Activated naive CD4-positive, alpha-beta T cell (primary cell): ENCODE measurements around the gene MTMR3.

Source experiments
- DNase-seq, 4 experiments: peaks; one replicate each; lab custom pipeline; 2025; lab: John Stamatoyannopoulos, UW

MTMR3 gene

GRCh38 chr22:30027169-30027568 is 144.2 kb downstream of the MTMR3 start:
- DNase-seq, result no peak

GRCh38 chr22:30027791-30028190 is 144.8 kb downstream of the MTMR3 start:
- no peak for DNase-seq

DNA sequence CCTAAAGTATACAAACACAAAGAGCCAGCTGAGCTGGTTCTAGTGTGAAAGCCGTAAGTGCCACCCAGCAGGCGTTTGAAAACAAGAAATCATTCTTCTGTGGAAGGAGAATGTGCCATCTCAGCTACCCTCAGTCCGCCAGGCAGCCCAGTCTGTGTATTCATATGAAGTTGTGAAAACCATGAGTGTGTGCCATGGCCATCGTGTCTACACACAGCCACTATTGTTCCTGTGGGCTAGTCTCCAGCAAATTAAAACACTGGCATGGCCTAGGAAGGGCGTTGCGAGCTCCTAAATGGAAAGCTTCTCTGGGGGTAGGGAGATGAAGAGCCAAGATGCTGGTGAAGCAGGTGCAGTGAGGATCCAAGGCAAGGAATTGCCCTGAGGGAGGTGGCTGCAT is 145.8 kb downstream of the MTMR3 start:
- DNase-seq, result no peak

- no peak for DNase-seq
Observed at GRCh38 chr22:30029512-30029911, 146.5 kb downstream of the MTMR3 start.

DNA sequence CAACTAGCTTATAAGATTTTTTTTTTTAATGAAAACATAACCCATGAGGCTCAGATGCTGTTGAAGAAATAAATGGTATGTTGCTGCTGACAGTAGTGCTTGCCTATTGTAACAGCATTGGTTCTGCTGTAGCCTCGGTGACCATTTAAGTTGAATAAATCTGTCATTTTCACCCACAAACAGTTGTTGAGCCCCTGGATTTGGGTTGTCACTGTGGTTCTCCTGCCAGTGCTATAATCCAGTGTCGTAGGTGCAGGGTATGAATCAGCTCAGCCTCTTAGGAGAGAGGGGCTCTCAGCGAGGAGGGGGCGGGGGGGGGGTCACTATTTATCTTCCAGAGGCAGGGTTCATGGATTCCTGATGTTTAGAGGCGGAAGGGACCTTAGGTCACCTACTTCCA is 147.4 kb downstream of the MTMR3 start:
- DNase-seq, result no peak

DNA sequence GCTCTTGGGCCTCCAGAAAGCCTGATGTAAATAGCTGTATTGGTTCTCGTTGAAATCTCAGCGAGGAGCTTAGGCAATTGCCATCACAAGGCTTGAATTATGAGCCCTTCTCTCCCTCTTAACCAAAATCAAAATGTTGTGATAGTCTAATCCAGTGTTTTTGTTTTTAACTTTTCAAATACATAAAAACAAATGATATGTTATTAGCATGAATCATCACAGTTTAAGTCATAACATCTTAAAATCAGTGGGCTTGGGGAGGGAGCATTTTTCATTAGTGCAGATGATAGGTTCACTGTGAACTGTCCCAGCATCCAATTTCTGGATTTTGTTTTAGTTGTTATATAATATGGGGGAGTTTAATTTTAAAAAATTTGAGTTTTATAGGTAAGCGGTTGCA is 148.4 kb downstream of the MTMR3 start:
- DNase-seq, result no peak

DNA sequence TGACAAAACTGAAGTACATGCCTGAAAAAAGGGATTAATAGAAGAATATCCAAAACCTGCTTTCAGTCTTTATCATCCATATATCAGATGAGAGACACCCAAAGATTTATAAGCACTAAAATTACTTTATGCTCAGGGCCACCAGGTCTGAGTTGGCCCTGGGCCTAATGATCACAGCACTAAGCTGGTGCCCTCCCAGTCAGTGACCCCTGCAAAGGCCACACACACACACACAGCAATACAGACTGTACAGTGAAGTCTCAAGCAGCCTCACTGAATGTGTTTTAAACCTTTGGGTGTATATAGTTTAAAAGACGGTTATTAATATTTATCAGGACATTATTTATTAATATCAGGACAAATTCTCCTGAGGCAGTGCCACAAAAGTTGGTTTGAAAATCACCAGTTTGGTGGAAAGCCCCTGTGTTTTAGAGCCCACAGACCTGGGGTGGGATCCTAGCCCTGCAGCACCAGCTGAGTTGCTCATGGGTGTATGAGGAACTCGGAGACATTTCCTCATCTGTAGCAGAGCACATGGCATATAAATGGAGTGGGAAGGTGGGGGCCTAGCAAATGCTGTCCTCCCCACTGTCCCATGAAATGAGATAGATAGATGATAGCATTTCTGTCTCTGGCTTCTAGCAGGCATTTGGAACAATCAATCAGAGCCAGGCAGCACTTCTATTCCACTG is 148.9 kb downstream of the MTMR3 start:
- DNase-seq, result no peak

GRCh38 chr22:30033137-30033536 is 150.2 kb downstream of the MTMR3 start:
- DNase-seq, result no peak

GRCh38 chr22:30033901-30034300 is 150.9 kb downstream of the MTMR3 start:
- no peak for DNase-seq

- DNase-seq, result no peak
Observed at GRCh38 chr22:30036656-30037055, 153.7 kb downstream of the MTMR3 start.

GRCh38 chr22:30038219-30038618 is 155.2 kb downstream of the MTMR3 start:
- no peak for DNase-seq

GRCh38 chr22:30040499-30041260 is 157.7 kb downstream of the MTMR3 start:
- no peak for DNase-seq

DNA sequence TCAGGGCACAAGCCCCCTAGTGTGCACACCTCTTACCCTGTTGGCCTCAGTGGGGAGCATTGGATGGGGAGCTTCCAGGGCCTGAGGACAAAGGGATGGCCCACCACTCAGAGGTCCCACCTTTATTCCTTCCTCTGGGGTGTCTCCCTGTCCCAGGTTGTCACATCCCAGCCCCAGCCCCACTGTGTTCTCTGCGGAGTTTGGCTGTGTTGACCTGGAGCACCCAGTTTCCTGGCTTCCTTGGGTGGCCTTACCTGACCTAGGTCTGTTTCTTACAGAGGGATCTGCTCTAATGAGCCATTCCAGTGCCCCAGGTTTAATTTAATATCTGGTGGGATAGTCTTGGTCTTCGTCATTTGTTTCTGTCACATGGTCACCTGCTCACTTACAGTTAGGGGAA is 158.5 kb downstream of the MTMR3 start:
- DNase-seq, result no peak

GRCh38 chr22:30041881-30042280 is 158.9 kb downstream of the MTMR3 start:
- DNase-seq, result no peak

- DNase-seq, result no peak
Observed at GRCh38 chr22:30043161-30043560, 160.2 kb downstream of the MTMR3 start.

DNA sequence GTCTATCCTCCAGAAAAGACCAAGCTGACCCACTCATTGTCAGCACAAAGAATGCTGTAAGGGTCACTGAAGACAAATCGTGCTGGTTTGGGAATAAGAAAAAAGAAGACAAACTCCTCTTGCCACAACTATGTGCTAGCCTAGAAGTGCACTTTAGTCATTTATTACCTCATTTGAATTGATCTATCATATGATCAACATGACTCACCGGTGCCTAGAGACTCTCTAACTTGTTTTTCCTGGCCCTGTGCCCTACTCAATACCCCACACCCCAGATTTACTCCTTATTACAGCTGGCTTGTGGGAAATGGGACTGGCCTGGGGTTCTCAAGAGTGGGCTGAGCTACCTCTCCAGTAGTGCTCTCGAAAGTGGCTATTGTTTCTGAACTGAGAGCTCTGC is 161.4 kb downstream of the MTMR3 start:
- no peak for DNase-seq

- DNase-seq, result no peak
Observed at GRCh38 chr22:30044881-30045493, 162.0 kb downstream of the MTMR3 start.

DNA sequence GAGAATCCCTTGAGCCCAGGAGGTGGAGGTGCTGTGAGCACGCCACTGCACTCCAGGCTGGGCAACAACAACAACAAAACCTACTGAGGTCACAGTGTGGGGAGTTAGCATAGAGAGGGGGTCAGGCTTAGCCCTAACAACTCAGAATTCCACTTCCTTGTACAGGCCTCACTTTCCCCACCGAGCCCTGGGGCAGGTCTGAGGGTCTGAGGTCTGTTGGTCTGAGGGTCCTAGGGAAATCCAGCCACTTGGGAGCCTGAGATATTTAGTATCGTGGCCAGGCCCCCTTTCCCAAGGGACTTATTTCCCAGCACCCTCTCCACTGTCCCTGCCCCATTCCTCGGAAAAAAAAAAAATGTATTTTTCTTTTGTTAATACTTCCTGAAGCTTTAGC is 162.5 kb downstream of the MTMR3 start:
- DNase-seq, result no peak

DNA sequence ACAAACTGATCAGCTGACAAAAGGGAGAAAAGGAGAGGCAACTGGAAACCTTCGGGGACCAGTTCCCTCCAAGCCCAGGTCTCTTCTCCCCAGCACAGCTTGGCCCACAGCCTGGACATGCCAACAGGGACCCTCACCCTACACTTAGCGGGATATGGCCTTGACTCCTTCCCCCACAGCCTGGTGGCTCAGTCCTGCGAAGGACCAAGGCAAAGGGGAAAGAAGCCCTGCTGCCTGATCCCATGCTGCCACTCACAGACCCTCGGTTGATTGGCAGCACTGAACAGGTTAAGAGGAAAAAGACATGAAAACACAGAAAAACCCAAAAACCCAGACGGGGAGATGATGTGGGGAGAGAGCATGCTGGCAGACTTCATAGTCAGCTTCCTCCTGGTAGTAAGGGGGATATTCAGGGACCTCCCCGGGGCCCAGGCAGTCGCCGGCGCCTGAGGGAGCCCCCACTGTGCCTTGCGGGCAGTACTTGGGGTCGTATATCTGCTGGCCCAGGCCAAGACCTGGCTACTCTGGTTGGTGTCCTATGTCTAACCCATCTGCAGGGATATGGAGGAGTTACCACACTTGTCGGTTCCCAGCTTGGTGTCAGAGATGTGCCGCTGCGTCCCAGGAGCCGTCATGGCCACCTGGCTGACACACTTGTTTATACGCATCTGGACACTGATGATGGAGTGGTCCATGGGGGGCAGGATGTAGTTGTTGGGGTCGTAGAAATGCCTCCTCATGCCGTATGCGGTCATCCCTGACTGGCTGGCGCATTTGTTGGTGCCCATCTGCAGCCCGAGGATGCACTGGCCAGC is 163.1 kb downstream of the MTMR3 start:
- DNase-seq, result no peak

DNA sequence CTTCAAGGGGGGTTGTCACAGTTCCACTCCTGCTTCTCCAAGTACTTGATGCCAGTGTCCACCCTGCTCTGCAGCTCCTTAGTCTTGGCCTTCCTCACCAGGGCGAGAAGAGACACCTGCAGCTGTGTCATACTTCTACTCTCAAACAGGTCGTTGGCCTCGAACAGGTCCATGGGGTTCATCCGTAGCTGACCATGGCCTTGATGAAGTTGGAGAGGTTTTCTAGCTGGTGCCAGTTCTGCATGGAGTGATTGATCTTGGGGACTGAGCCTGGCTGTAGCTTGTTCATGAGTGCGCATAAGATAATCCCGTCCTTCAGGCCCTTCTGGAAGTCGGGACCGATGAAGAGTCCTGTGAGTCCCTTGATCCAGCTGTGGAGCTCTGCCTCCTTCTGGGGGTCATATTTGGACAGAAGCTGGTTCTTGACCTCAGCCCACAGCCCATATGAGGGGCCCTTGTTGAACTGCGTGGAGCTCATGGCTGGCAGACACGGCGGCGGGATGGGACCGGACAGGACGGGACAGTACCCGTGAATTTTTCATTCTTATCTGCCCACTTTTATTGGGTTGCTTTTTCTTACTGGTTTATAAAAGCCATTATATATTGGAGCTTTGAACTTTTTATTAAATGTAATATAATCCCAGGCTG is 163.9 kb downstream of the MTMR3 start:
- DNase-seq, result no peak

DNA sequence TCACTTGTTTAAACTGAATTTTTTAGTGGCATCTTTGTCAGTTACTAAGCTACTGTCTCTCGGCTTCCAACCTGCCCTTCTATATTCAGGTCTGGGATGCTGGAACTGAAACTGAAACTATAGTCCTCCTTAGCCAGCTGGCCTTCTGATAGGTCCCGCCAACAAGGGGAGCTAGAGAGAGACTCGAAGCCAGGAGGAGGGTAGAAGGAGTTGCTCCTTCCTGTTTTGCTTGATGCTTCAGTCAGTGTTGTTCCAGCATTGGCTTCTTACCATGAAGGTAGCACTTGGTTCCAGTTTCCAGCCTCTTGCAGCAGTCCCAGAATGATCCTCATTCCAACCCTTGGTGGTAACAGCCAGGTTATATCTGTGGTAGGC is 164.4 kb downstream of the MTMR3 start:
- no peak for DNase-seq

DNA sequence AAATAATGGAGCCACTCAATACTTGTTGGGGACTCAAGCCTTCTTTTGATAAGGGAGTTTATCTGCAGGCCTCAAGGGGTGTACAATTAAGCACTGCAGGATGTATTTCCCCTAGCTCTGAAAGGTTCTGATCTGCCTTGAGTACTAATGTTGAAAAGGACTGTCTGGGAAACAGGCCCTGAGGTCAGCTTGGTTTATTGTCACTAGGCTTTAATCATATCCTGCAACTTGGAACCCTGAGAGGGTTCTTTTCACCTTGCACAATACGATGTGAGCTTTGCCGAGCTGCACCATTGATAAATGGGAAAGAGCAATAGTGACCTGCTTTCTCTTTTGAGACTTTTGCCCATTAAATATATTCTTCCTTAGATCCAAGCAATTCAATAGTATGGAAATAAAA is 165.7 kb downstream of the MTMR3 start:
- DNase-seq, result no peak
